Heart left ventricle (tissue), 13 donors: ENCODE results near the gene TFDP1.

ENCODE experiments used
- CTCF ChIP-seq, 12 donors: fragments of 200-600 bp; sonication (generic) in 4 of 12; IDR thresholded peaks; one replicate each; pipeline versions ENCODE4 v1.5.0 to v1.8.0; 2018 to 2022; ENCODE audit warnings: antibody characterized with exemption in 12 of 12, mild to moderate bottlenecking in 5 of 12
- POLR2A ChIP-seq, 2 donors: fragments of 450-650 bp; IDR thresholded peaks; one replicate each; pipeline ENCODE4 v1.6.1; 2017; ENCODE audit warnings: antibody characterized with exemption in 2 of 2, mild to moderate bottlenecking in 2 of 2, moderate library complexity in 2 of 2
- donor health status: ischemic (EF 13 %, LVEDD 7.1; RV severe dilation, severe dysfunction).
- donor health status: DM: no; HTN: yes; CAD: no.
- donor health status: DM: no; HTN: no; CAD: no.
- donor health status: ischemic (EF 25% LVEDD 6.9; RV normal size, moderate dysfunction).
- donor health status: ischemic (EF 25% LVEDD 5.7; RV mildly dilated, moderate dysfunction).
- donor health status: ischemic (EF 35%, LVEDD 5.7; RV mildly dilated, moderate dysfunction).
- donor health status: nonischemic (EF 11% LVEDD 7.7; RV severe dilation, severe dysfunction).
- donor health status: DM: yes; HTN: yes; CAD: no.
- donor health status: PGD.
- donor health status: ischemic (EF 29% LVEDD 5.4; RV normal size, mild dysfunction).
- donor health status: nonischemic (EF 23%, LVEDD 6.1; RV moderate dilation, normal function).

GRCh38 chr13:113557013-113557412, 27.5 kb upstream of the TFDP1 start:
- TF ChIP-seq CTCF (IDR thresholded peaks at IDR 0.05) (no peak), POLR2A (IDR thresholded peaks at IDR 0.05) (no peak)
